NB4 (cell line): ENCODE measurements around the gene RBM33.

Experiments used
- CTCF ChIP-seq: IDR thresholded peaks from one replicate; pipeline ENCODE4 v1.5.1; 2012; ENCODE audit warnings: low read depth, low read length
- MYC ChIP-seq: IDR thresholded peaks from 2 replicates; pipeline ENCODE4 v1.6.1; 2011; ENCODE audit warnings: low read depth, low read length
- POLR2A ChIP-seq: IDR thresholded peaks from 2 replicates; pipeline ENCODE4 v1.6.1; 2011; ENCODE audit warnings: mild to moderate bottlenecking; ENCODE audit not compliant: insufficient read length; ENCODE audit errors: extremely low read depth

GRCh38 chr7:155738104-155738503 is 93.6 kb downstream of the RBM33 start:
- TF ChIP-seq POLR2A (no peak), CTCF (no peak), MYC (no peak)
